K562 (cell line): ENCODE measurements around the gene NSUN6. TPM values are rescaled to one million over a fixed set of nuclear protein-coding genes. Genes with fewer than 3 reads are reported as not detected.

Experiments
- ATAC-seq: fragments of 200-7000 bp; cut with Tn5 transposase; 3 replicates; pipeline ENCODE4 v1.9.1; 2020; ENCODE audit warnings: moderate library complexity
- BruUV-seq: library from RNA; stranded (reverse); fragments of 400-500 nt; replicated peaks from 2 replicates; lab custom pipeline; 2021; lab: Mats Ljungman, UMichigan
- CTCF ChIA-PET: fragments of 300-600 bp; formaldehyde crosslinking; extraction: SDS; loops from one replicate; lab custom pipeline; 2021; ENCODE audit warnings: low intra/inter-chr PET ratio; lab: Yijun Ruan, JAX
- POLR2A ChIA-PET: fragments of 300-600, 350-650 bp; sonication (Branson Sonifier 250); formaldehyde crosslinking; extraction: SDS; loops from one replicate; lab custom pipeline; 2021; ENCODE audit warnings: antibody characterized with exemption, inconsistent platforms; lab: Yijun Ruan, JAX
- DNase-seq, 4 experiments: peaks; one replicate each; pipeline versions ENCODE4 v3.0.0 to v3.0.0-alpha.2; 2011 to 2018; ENCODE audit warnings: low spot score in 3 of 4, mixed read lengths in 3 of 4; ENCODE audit errors: extremely low read depth in 1 of 4
- FAIRE-seq: peaks from 2 replicates; lab custom pipeline; 2011; peaks lifted over from hg19 to GRCh38; lab: Jason Lieb, UNC
- H2AFZ ChIP-seq: 2 replicates; pipeline ENCODE4 v1.6.0; 2011; ENCODE audit warnings: low read depth, low read length, control low read depth, inconsistent platforms
- H3K27ac ChIP-seq: fragments of 200-600 bp; 3 replicates; pipeline ENCODE4 v1.8.0; 2011; ENCODE audit warnings: low read depth, mild to moderate bottlenecking, control low read depth, inconsistent platforms, low read length, moderate library complexity, mixed read lengths; ENCODE audit errors: extremely low read depth
- H3K27me3 ChIP-seq, 2 experiments: fragments of 300-600 bp in 1 of 2; 2 replicates in 1 of 2; 3 replicates in 1 of 2; pipeline versions ENCODE4 v1.6.0 to v1.8.0; 2011; ENCODE audit warnings: inconsistent platforms in 2 of 2, low read length in 2 of 2, mild to moderate bottlenecking in 1 of 2, mixed read lengths in 1 of 2, moderate library complexity in 1 of 2; ENCODE audit not compliant: control insufficient read depth in 2 of 2, insufficient read depth in 2 of 2
- H3K36me3 ChIP-seq: fragments of 300-600 bp; 3 replicates; pipeline ENCODE4 v1.8.0; 2011; ENCODE audit warnings: mild to moderate bottlenecking, low read length, inconsistent platforms; ENCODE audit not compliant: control insufficient read depth, insufficient read depth
- H3K4me1 ChIP-seq, 2 experiments: fragments of 200-600 bp in 1 of 2; replicated peaks in 1 of 2; 2 replicates in 1 of 2; 3 replicates in 1 of 2; pipeline versions ENCODE4 v1.5.1 to v1.8.0; 2011; ENCODE audit warnings: inconsistent platforms in 2 of 2, low read length in 2 of 2, mild to moderate bottlenecking in 1 of 2, mixed read lengths in 1 of 2, moderate library complexity in 1 of 2; ENCODE audit not compliant: control insufficient read depth in 2 of 2, insufficient read depth in 2 of 2
- H3K4me2 ChIP-seq: 2 replicates; pipeline ENCODE4 v1.6.1; 2011; ENCODE audit warnings: low read length, control low read depth, inconsistent platforms, mixed read lengths; ENCODE audit not compliant: insufficient read depth
- H3K4me3 ChIP-seq: fragments of 200-600 bp; sonication (generic), shearing (Covaris generic); 2 replicates; pipeline ENCODE4 v1.5.1; 2016; ENCODE audit warnings: control low read depth, inconsistent platforms
- H3K79me2 ChIP-seq: fragments of 200-600 bp; 3 replicates; pipeline ENCODE4 v1.8.0; 2011; ENCODE audit warnings: low read length, inconsistent platforms; ENCODE audit not compliant: control insufficient read depth, insufficient read depth
- H3K9ac ChIP-seq, 2 experiments: 2 replicates each; pipeline versions ENCODE4 v1.6.0 to v1.6.1; 2011; ENCODE audit warnings: low read depth in 2 of 2, low read length in 2 of 2, control low read depth in 1 of 2, inconsistent platforms in 1 of 2, mild to moderate bottlenecking in 1 of 2, mixed read lengths in 1 of 2; ENCODE audit not compliant: insufficient read depth in 1 of 2
- H3K9me1 ChIP-seq: one replicate; pipeline ENCODE4 v1.6.0; 2011; ENCODE audit warnings: inconsistent platforms, mild to moderate bottlenecking, low read length, moderate library complexity; ENCODE audit not compliant: control insufficient read depth, insufficient read depth
- H3K9me3 ChIP-seq: replicated peaks from 2 replicates; pipeline ENCODE4 v1.5.1; 2011; ENCODE audit warnings: low read depth, low read length, inconsistent platforms; ENCODE audit not compliant: control insufficient read depth, insufficient read depth
- H4K20me1 ChIP-seq: replicated peaks from 2 replicates; pipeline ENCODE4 v1.6.1; 2011; ENCODE audit warnings: low read length, inconsistent platforms, mixed read lengths; ENCODE audit not compliant: control insufficient read depth, insufficient read depth
- CGGBP1 ChIP-seq: fragments of 250-450 bp; sonication (Bioruptor Pico); IDR thresholded peaks from 2 replicates; pipeline ENCODE4 v1.9.0; 2021; ENCODE audit warnings: mild to moderate bottlenecking
- ESRRB ChIP-seq: fragments of 250-450 bp; sonication (Bioruptor Pico); IDR thresholded peaks from 2 replicates; pipeline ENCODE4 v1.5.0; 2020; ENCODE audit warnings: mild to moderate bottlenecking, moderate library complexity, borderline replicate concordance
- ETV5 ChIP-seq: sonication (generic); formaldehyde crosslinking; IDR thresholded peaks from 2 replicates; pipeline ENCODE4 v1.4.0; 2020; ENCODE audit warnings: low read depth, mild to moderate bottlenecking, missing genetic modification reagents
- KHSRP ChIP-seq: fragments of 450-650 bp; IDR thresholded peaks from 2 replicates; pipeline ENCODE4 v1.6.1; 2017
- L3MBTL2 ChIP-seq: fragments of 450-650 bp; IDR thresholded peaks from 2 replicates; pipeline ENCODE4 v1.6.1; 2016; ENCODE audit warnings: mild to moderate bottlenecking, moderate library complexity
- NKRF ChIP-seq: fragments of 450-650 bp; IDR thresholded peaks from 2 replicates; pipeline ENCODE4 v1.6.1; 2016; ENCODE audit warnings: borderline replicate concordance
- SMC3 ChIP-seq: conservative IDR thresholded peaks from 2 replicates; pipeline ENCODE4 v1.6.1; 2011; ENCODE audit warnings: low read depth, low read length, improper control_type of control experiment; ENCODE audit not compliant: insufficient read depth
- ZNF584 ChIP-seq: fragments of 200-800 bp; sonication (Bioruptor generic); IDR thresholded peaks from 2 replicates; pipeline ENCODE4 v1.6.1; 2016; ENCODE audit warnings: low read depth, mild to moderate bottlenecking, missing genetic modification characterization, missing compliant biosample characterization
- ZNF586 ChIP-seq: fragments of 450-650 bp; formaldehyde crosslinking; conservative IDR thresholded peaks from 2 replicates; pipeline ENCODE4 v1.4.0; 2020; ENCODE audit warnings: mild to moderate bottlenecking, moderate library complexity
- WGBS: fragments of 100-300 bp; shearing (Covaris generic); methylation state at CpG from one replicate; pipeline ENCODE4 v1.1.6; 2016; ENCODE audit warnings: low coverage, mixed read lengths; ENCODE audit not compliant: insufficient coverage; ENCODE audit errors: missing lambda C conversion rate; 5-methylcytosine and 5-hydroxymethylcytosine counted together
- in situ Hi-C: fragments of 300-500 bp; cut with MboI; formaldehyde crosslinking; loops from 4 replicates; pipeline ENCODE4 v1.15.0; 2018; ENCODE audit warnings: inconsistent platforms, mixed read lengths
- intact Hi-C: fragments of 100-400 bp; cut with micrococcal nuclease; formaldehyde crosslinking; loops from 2 replicates; pipeline ENCODE4 v1.14.2; 2022
- polyA plus RNA-seq, 8 experiments: library from polyadenylated mRNA; depleted of rRNA in 4 of 8; stranded (reverse) in 5 of 8; unstranded in 3 of 8; fragments of >200 nt; fragmentation: Nextera tagmentation in 2 of 8; fragmentation: Illumina TruSeq in 1 of 8; extraction: Ambion mirVana in 2 of 8; extraction: Trizol in 1 of 8; gene quantifications; 2 replicates each; pipeline versions ENCODE4 v1.2.1 to v1.2.3, GENCODE V29; 2011 to 2014; ENCODE audit warnings: inconsistent platforms in 1 of 8, missing spikeins in 1 of 8
- total RNA-seq, 7 experiments: library from RNA; depleted of rRNA in 6 of 7; stranded (reverse); fragments of >200 nt in 6 of 7; fragmentation: Illumina TruSeq in 2 of 7; extraction: Trizol in 2 of 7; gene quantifications; 2 replicates each; pipeline versions ENCODE4 v1.2.1 to v1.2.3, GENCODE V29; 2011 to 2021; ENCODE audit warnings: low replicate concordance in 1 of 7

The NSUN6 gene
- total and polyA plus RNA-seq, 9 of the 15 experiments (the other 6 are each of a cell fraction or from before 2014, with no cell fraction given): 12.5 to 33.1 (median 24.2) TPM

- Histone ChIP-seq H3K27me3 (no peaks in the 10 kb centered on the region), H4K20me1 (no peaks in the 10 kb centered on the region), H3K9me1 (no peaks in the 10 kb centered on the region), H3K36me3 (peaks cover 14% of the 10 kb centered on the region), H3K9me3 (no peaks in the 10 kb centered on the region), H3K4me2 (no peak overlapping the region), H3K27ac (no peak overlapping the region), H3K79me2 (no peaks in the 10 kb centered on the region), H3K4me1 (no peaks in the 10 kb centered on the region), H2AFZ (no peak overlapping the region), H3K4me3 (no peak overlapping the region), H3K9ac (no peak overlapping the region)
- ATAC-seq (no peak), DNase-seq (no peak), FAIRE-seq (no peak)
- BruUV-seq: no TSS peak
- in situ Hi-C loops (no loop called here), intact Hi-C loops (no loop called here)
- ChIA-PET POLR2A (no interaction called here), CTCF (no interaction called here)
- no peak for TF ChIP-seq ESRRB
- no peak for TF ChIP-seq SMC3
- TF ChIP-seq L3MBTL2: no peak
- TF ChIP-seq KHSRP: no peak
- no peak for TF ChIP-seq ETV5 (CRISPR knock-in tag)
- no peak for TF ChIP-seq ZNF584
- no peak for TF ChIP-seq NKRF
- no peak for TF ChIP-seq CGGBP1 (CRISPR knock-in tag)
- TF ChIP-seq ZNF586 (CRISPR knock-in tag): no peak
- WGBS: 87% methylated on average over 3 of the region's 3 CpGs
Measured at GRCh38 chr10:18680754-18681153, 29.4 kb upstream of the NSUN6 start.
